Vagina (tissue), 2 donors: ENCODE measurements around the gene PPP2R2C.

Experiments
- CTCF ChIP-seq, 3 experiments: fragments of 450-650 bp in 2 of 3; fragments of 200-600 bp in 1 of 3; sonication (generic) in 1 of 3; IDR thresholded peaks; one replicate each; pipeline ENCODE4 v1.5.1; 2017 to 2019; ENCODE audit warnings: antibody characterized with exemption in 3 of 3, mild to moderate bottlenecking in 2 of 3, moderate library complexity in 2 of 3
- POLR2AphosphoS5 ChIP-seq, 2 donors: sonication (generic); formaldehyde crosslinking; IDR thresholded peaks; one replicate each; pipeline ENCODE4 v1.9.0; 2017; ENCODE audit warnings: antibody characterized with exemption in 2 of 2, mild to moderate bottlenecking in 2 of 2, low read depth in 1 of 2; ENCODE audit not compliant: insufficient read depth in 1 of 2

DNA sequence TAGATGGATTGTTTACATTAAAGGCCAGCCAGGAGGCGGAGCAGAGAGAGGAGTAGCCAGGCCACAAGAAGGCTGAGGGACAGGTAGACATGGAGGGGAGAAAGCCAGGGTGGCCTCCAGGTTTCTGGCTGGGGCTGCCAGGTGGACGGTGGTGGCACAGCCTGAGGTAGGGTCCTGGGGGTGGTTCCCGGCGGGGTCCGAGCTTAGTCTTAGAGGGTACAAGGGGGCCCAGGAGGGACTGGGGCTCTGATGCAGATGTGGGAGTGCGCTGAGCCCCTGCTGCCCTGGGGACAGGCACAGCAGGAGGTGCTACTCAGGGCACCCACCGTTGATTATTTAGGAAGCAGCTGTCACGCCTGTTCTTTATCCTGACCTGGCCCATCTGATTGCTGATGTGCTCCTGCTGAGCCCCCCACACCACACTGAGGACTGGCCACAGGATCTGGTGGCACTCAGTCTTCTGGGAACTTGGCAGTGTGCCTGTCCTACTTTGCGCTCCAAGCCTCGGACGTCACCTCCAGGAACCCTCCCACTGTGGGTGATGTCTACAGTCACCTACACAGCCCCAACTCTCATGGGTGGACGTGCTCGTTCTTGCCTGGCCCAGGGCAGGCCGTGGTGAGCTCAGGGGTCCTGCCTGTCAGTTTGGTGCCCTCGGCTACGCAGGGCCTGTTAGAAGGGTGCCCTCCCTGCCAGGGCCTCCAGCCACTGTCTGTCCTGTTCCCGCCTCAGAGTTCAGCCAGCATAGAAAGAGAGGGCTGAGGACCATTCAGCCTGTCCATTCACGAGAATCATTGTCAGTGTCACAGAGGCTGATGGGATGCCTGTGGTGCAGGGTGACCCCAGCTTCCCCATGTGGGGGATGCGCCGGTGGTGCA lies 190.7 kb downstream of the PPP2R2C start:
- TF ChIP-seq CTCF (IDR thresholded peaks at IDR 0.05) (no peak), POLR2AphosphoS5 (IDR thresholded peaks at IDR 0.05; ENCODE audit: insufficient read depth in 1 of 2, low read depth in 1 of 2) (peak in 1 of 2 donors; percentile 36)
